ENCODE data around the gene CCDC138. TPM values are rescaled to one million over a fixed set of nuclear protein-coding genes. Genes with fewer than 3 reads are reported as not detected.

The CCDC138 gene
- total RNA-seq, 1 donor from 2014 or later: 13.6 TPM

DNA sequence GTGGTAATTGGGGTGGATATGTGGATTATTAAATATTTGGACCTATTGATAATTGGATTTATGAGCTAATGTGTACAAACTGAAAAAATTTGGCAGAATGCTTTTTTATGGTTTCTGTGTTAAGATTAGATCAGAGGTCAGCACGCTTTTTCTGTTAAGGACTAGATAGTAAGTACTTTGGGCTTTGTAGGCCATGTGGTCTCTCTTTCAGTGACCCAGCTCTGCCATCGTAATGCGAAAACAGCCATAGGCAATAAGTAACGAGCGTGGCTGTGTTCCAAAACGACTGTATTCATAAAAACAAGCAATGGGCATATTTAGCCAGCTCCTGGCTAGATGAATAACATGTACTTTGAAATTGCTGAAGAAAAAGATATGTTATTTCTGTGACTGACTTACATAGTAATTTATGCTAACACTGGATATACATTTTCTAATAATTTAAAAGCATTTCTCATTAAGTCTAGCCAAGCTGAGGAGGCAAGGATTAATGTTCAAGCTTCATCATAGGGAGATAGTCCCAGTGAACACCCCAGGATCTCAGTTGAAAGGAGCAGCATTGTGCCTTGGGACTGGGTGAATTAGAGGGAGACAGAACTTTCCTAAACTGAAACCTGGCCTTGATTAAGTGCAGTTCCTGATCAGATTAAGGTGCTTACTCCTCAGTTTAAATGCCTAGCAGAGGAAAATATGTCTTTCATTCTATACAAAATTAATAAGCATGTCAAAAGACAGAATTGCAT, 20.0 kb downstream of the CCDC138 start:
- H3K4me3 Mint-ChIP-seq (ENCODE audit: low read depth): no peak overlapping the region

DNA sequence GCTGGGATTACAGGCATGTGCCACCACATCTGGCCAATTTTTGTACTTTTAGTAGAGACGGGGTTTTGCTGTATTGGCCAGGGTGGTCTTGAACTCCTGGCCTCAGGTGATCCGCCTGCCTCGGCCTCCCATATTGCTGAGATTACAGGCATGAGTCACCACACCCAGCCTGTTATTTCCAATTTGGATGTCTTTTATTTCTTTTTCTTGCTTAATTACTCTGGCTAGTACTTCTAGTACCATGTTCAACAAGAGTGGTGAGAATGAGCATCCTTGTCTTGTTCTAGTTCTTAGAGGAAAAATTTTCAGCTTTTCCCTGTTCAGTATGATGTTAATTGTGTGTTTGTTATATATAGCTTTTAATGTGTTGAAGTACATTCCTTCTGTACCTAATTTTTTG, 23.4 kb downstream of the CCDC138 start:
- Mint-ChIP-seq H3K27me3 (ENCODE audit: low read depth) (no peaks in the 10 kb centered on the region), H3K4me3 (ENCODE audit: low read depth) (no peak overlapping the region), H3K4me1 (ENCODE audit: low read depth) (no peaks in the 10 kb centered on the region), H3K9me3 (peaks cover 35% of the 10 kb centered on the region), H3K27ac (no peak overlapping the region), H3K36me3 (ENCODE audit: low read depth) (peaks cover 69% of the 10 kb centered on the region)
- no peak for DNase-seq (ENCODE audit: low spot score)
- intact Hi-C loops (cut with micrococcal nuclease): no loop called here

More for the DNA sequence above, 20.0 kb downstream of the CCDC138 start:
- Mint-ChIP-seq H3K4me1 (ENCODE audit: low read depth) (no peaks in the 10 kb centered on the region), H3K27me3 (ENCODE audit: low read depth) (no peaks in the 10 kb centered on the region), H3K36me3 (ENCODE audit: low read depth) (peaks cover 66% of the 10 kb centered on the region), H3K9me3 (peaks cover 35% of the 10 kb centered on the region), H3K27ac (no peak overlapping the region)
- intact Hi-C loops (cut with micrococcal nuclease): no loop called here
- no peak for DNase-seq (ENCODE audit: low spot score)

DNA sequence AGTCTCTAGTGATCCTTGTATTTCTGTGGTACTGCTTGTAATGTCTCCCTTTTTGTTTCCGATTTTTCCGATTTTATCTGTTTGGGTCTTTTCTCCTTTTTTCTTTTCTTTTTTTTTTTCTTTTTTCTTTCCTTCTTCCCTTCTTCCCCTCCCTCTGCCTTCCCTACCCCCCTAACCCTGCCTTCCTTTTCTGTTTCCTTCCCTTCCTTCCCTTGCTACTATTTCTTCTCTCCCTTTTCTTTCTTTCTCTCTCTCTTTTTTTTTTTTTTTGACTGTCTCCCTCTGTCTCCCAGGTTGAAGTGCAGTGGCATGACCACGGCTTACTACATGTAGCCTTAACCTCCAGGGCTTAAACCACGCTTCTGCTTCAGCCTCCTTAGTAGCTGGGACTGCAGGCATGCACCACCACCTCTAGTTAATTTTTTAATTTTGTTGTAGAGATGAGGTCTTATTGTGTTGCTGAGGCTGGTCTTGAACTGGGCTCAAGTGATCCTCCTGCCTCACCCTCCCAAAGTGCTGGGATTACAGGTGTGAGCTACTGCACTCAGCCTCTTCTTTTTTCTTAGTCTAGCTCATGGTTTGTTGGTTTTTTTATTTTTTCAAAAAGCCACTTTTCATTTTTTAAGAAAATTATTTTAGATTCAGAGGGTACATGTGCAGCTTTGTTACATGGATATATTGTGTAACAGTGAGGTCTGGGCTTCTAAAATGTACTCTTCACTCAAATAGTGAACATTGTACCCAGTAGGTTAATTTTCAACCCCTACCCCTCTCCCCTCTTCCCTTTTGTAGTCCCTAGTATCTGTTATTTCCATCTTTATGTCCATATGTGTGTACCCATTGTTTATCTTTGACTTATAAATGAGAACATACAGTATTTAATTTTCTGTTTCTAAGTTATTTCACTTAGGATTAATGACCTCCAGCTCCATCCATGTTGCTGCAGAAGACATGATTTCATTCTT, 24.7 kb downstream of the CCDC138 start:
- Mint-ChIP-seq H3K27me3 (ENCODE audit: low read depth) (no peaks in the 10 kb centered on the region), H3K4me3 (ENCODE audit: low read depth) (no peak overlapping the region), H3K36me3 (ENCODE audit: low read depth) (peaks cover 72% of the 10 kb centered on the region), H3K4me1 (ENCODE audit: low read depth) (no peaks in the 10 kb centered on the region), H3K27ac (no peak overlapping the region), H3K9me3 (peaks cover 35% of the 10 kb centered on the region)
- intact Hi-C loops (cut with micrococcal nuclease): no loop called here
- no peak for DNase-seq (ENCODE audit: low spot score)

DNA sequence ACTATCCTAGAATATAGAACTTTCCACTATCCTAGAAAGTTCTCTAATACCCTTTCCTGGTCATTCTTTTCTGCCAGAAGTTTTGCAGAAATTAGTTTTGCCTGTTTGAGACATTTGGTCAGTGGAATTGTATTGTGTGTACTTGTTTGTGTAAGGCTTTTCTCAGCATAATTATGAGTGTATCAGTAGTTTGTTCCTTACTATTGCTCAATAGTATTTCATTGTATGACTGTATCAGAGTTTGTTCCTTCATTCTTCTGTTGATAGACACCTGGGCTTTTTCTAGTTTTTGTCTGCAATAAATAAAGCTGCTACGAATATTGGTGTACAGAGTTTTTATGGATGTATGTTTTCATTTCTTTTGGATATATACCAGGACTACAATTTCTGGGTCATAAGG, 27.2 kb downstream of the CCDC138 start:
- H3K4me1 Mint-ChIP-seq (ENCODE audit: low read depth): no peaks in the 10 kb centered on the region
- no peak for DNase-seq (ENCODE audit: low spot score)
- no peak overlapping the region for H3K4me3 Mint-ChIP-seq (ENCODE audit: low read depth)
- no peak overlapping the region for H3K27ac Mint-ChIP-seq
- H3K27me3 Mint-ChIP-seq (ENCODE audit: low read depth): no peaks in the 10 kb centered on the region
- peaks cover 25% of the 10 kb centered on the region for H3K9me3 Mint-ChIP-seq
- peaks cover 73% of the 10 kb centered on the region for H3K36me3 Mint-ChIP-seq (ENCODE audit: low read depth)
- intact Hi-C loops (cut with micrococcal nuclease): no loop called here

DNA sequence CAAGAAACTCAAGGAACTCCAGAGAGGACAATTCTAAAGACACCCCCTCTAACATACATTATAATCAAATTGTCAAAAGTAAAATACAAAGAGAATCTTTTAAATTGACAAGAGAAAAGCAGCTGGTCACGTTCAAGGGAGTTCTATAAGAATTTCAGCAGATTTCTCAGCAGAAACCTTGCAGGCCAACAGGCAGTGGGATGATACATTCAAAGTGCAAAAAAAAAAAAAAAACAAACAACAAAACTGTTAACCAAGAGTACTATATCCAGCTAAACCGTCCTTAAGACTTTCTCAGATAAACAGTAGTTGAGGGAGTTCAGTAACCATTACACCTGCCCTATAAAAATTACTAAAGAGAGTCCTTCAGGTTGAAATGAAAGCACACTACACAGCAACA, 33.9 kb downstream of the CCDC138 start:
- H3K27ac Mint-ChIP-seq: no peak overlapping the region

DNA sequence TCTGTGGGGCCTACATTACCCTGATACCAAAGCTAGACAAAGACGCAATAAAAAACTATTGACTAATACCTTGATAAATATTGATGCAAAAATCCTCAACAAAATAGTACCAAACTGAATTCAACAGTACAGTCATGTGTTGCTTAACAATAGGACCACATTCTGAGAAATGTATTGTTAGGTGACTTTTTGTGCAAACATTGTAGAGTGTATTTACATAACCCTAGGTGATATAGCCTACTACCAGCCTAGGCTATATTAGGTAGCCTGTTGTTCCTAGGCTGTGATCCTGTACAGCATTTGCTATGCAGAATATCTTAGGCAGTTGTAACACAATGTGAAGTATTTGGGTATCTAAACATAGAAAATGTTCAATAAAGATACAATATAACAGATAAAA, 36.7 kb downstream of the CCDC138 start:
- no peaks in the 10 kb centered on the region for H3K4me1 Mint-ChIP-seq (ENCODE audit: low read depth)
- intact Hi-C loops (cut with micrococcal nuclease): no loop called here
- H3K27ac Mint-ChIP-seq: no peak overlapping the region
- H3K36me3 Mint-ChIP-seq (ENCODE audit: low read depth): peaks cover 36% of the 10 kb centered on the region
- H3K4me3 Mint-ChIP-seq (ENCODE audit: low read depth): no peak overlapping the region
- no peaks in the 10 kb centered on the region for H3K27me3 Mint-ChIP-seq (ENCODE audit: low read depth)
- no peak for DNase-seq (ENCODE audit: low spot score)
- H3K9me3 Mint-ChIP-seq: peaks cover 18% of the 10 kb centered on the region

More for the DNA sequence above, 33.9 kb downstream of the CCDC138 start:
- H3K4me3 Mint-ChIP-seq (ENCODE audit: low read depth): no peak overlapping the region
- DNase-seq (ENCODE audit: low spot score): no peak
- H3K4me1 Mint-ChIP-seq (ENCODE audit: low read depth): no peaks in the 10 kb centered on the region
- no peaks in the 10 kb centered on the region for H3K27me3 Mint-ChIP-seq (ENCODE audit: low read depth)
- peaks cover 54% of the 10 kb centered on the region for H3K36me3 Mint-ChIP-seq (ENCODE audit: low read depth)
- peaks cover 18% of the 10 kb centered on the region for H3K9me3 Mint-ChIP-seq
- intact Hi-C loops (cut with micrococcal nuclease): no loop called here

DNA sequence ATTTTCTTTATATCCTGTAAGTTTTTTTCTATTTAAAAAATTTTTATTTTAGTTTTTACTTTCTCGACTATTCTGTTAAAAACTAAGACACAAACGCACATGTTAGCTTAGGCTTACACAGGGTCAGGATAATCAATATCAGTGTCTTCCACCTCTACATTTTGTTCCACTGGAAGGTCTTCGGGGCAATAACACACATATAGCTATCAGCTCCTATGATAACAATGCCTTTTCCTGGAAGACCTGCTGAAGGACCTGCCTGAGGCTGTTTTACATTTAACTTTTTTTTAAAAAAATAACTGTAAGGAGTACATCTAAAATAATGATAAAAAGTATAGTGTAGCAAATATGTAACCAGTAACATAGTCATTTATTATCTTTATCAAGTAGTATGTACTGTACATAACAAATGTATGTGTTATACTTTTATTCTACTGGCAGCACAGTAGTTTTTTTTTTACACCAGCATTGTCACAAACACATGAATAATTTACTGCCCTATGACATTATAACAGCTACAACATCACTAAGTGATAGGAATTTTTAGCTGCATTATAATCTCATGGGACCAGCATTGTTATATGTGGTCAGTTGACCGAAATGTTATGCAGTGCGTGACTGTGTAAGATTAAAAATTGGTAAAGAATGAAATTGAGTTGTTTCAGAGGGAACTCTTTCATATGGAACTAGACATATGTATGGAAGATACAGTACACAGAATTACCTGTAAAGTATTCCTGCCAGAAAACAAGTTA, 37.9 kb downstream of the CCDC138 start:
- no peak overlapping the region for H3K27ac Mint-ChIP-seq
- H3K4me1 Mint-ChIP-seq (ENCODE audit: low read depth): no peaks in the 10 kb centered on the region
- H3K4me3 Mint-ChIP-seq (ENCODE audit: low read depth): no peak overlapping the region
- no peaks in the 10 kb centered on the region for H3K27me3 Mint-ChIP-seq (ENCODE audit: low read depth)
- peaks cover 10% of the 10 kb centered on the region for H3K9me3 Mint-ChIP-seq
- intact Hi-C loops (cut with micrococcal nuclease): no loop called here
- no peak for DNase-seq (ENCODE audit: low spot score)
- H3K36me3 Mint-ChIP-seq (ENCODE audit: low read depth): peaks cover 29% of the 10 kb centered on the region

DNA sequence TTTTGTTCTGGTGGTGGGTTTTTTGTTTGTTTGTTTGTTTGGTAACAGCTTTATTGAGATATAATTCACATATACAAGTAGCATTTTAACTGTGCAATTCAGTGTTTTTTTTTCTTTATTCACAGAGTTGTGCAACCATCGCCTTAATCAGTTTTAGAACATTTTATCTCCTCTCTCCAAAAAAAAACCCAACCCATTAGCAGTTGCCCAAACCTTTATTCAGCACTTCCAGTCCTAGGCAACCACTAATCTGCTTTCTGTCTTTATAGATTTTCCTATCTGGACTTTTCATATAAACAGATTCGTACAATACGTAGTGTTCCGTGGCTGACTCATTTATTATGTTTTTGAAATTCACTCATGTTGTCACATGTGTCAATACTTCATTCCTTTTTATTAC, 38.7 kb downstream of the CCDC138 start:
- DNase-seq (ENCODE audit: low spot score): no peak
- no peak overlapping the region for H3K27ac Mint-ChIP-seq
- intact Hi-C loops (cut with micrococcal nuclease): no loop called here
- H3K27me3 Mint-ChIP-seq (ENCODE audit: low read depth): no peaks in the 10 kb centered on the region
- no peaks in the 10 kb centered on the region for H3K4me1 Mint-ChIP-seq (ENCODE audit: low read depth)
- no peak overlapping the region for H3K4me3 Mint-ChIP-seq (ENCODE audit: low read depth)
- peaks cover 3% of the 10 kb centered on the region for H3K9me3 Mint-ChIP-seq
- peaks cover 24% of the 10 kb centered on the region for H3K36me3 Mint-ChIP-seq (ENCODE audit: low read depth)

DNA sequence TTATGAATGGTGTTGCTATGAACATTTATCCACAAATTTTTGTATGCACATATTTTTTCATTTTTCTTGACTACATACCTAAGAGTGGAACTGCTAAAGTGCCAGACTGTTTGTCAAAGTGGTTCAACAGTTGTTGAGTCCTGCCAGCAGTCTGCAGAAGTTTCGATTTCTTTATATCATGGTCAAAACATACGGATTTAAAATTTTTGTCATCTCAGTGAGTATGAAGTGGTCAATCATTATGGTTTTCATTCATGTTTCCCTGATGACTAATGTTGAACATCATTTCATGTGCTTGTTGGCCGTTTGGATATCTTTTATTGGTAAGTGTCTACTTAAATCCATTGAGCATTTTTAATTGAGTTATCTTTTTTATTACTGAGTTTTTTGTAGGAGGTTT, 39.2 kb downstream of the CCDC138 start:
- H3K4me3 Mint-ChIP-seq (ENCODE audit: low read depth): no peak overlapping the region
- no peak for DNase-seq (ENCODE audit: low spot score)
- intact Hi-C loops (cut with micrococcal nuclease): no loop called here
- H3K36me3 Mint-ChIP-seq (ENCODE audit: low read depth): peaks cover 20% of the 10 kb centered on the region
- no peaks in the 10 kb centered on the region for H3K9me3 Mint-ChIP-seq
- H3K4me1 Mint-ChIP-seq (ENCODE audit: low read depth): no peaks in the 10 kb centered on the region
- H3K27ac Mint-ChIP-seq: no peak overlapping the region
- no peaks in the 10 kb centered on the region for H3K27me3 Mint-ChIP-seq (ENCODE audit: low read depth)

DNA sequence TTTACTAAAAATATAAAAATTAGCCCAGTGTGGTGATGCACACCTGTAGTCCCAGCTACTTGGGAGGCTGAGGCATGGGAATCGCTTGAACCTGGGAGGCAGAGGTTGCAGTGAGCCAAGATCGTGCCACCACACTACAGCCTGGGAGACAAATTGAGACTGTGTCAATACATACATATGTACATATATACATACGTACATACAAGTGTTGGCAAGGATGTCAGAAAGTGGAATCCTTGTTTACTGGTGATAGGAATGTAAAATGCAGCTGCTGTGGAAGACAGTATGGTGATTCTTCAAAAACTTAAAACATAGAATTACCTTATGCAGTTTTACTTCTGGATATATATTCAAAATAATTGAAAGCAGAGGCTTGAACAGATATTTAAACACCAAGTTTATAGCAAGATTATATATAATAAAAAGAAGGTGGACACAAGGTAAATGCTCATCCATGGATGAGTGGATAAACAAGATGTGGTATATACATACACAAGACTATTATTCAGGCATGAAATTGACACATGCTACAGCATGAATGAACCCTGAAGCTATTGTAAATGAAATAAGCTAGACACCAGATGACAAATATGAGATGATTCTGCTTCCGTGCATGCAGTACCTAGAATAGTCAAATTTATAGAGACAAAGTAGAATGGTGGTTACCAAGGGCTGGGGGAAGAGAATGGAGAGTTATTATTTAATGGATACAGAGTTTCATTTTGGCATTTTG, 43.2 kb downstream of the CCDC138 start:
- H3K27me3 Mint-ChIP-seq (ENCODE audit: low read depth): no peaks in the 10 kb centered on the region
- H3K9me3 Mint-ChIP-seq: peaks cover 4% of the 10 kb centered on the region
- H3K27ac Mint-ChIP-seq: no peak overlapping the region
- no peak for DNase-seq (ENCODE audit: low spot score)
- intact Hi-C loops (cut with micrococcal nuclease): no loop called here
- no peak overlapping the region for H3K4me3 Mint-ChIP-seq (ENCODE audit: low read depth)
- H3K36me3 Mint-ChIP-seq (ENCODE audit: low read depth): peaks cover 29% of the 10 kb centered on the region
- H3K4me1 Mint-ChIP-seq (ENCODE audit: low read depth): peaks cover 13% of the 10 kb centered on the region

DNA sequence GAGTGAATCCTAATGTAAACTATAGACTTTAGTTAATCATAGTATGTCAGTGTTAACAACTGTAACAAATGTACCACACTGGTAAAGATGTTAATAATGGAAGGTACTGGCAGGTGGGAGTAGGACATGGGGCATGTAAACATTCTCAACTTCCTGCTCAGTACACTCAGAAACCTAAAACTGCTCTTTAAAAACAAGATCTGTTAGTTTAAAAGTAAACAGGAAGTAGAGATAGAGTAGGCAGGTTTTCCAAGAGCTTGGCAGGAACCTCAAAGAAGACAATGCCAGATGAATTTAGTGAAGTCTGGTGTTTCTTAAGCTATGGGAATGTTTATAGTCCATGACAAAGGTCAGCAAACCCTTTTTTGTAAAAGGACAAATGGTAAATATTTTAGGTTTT, 46.6 kb downstream of the CCDC138 start:
- peaks cover 19% of the 10 kb centered on the region for H3K4me1 Mint-ChIP-seq (ENCODE audit: low read depth)
- peaks cover 26% of the 10 kb centered on the region for H3K9me3 Mint-ChIP-seq
- H3K27ac Mint-ChIP-seq: peak overlapping the region; percentile 47
- H3K27me3 Mint-ChIP-seq (ENCODE audit: low read depth): no peaks in the 10 kb centered on the region
- intact Hi-C loops (cut with micrococcal nuclease): no loop called here
- H3K4me3 Mint-ChIP-seq (ENCODE audit: low read depth): no peak overlapping the region
- DNase-seq (ENCODE audit: low spot score): no peak
- H3K36me3 Mint-ChIP-seq (ENCODE audit: low read depth): peaks cover 47% of the 10 kb centered on the region

DNA sequence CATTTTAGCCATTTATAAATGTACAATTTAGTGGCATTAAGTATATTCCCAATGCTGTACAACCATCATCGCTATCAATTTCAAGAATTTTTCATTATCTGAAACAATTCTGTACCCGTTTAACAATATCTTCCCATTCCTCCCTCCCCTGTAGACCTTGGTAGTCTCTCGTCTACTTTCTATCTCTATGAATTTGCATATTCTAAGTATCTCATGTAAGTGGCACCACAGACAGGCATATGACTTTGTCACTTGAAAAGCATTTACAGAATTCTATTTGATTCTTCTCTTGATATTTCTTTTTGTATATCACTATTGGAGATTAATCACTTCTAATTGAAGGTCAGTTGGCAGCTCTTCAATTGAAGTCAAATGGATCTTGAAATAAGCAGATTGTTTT, 48.0 kb downstream of the CCDC138 start:
- peaks cover 53% of the 10 kb centered on the region for H3K36me3 Mint-ChIP-seq (ENCODE audit: low read depth)
- intact Hi-C loops (cut with micrococcal nuclease): no loop called here
- no peaks in the 10 kb centered on the region for H3K27me3 Mint-ChIP-seq (ENCODE audit: low read depth)
- DNase-seq (ENCODE audit: low spot score): no peak
- H3K4me3 Mint-ChIP-seq (ENCODE audit: low read depth): no peak overlapping the region
- peaks cover 19% of the 10 kb centered on the region for H3K4me1 Mint-ChIP-seq (ENCODE audit: low read depth)
- H3K27ac Mint-ChIP-seq: peak overlapping the region; percentile 28
- peaks cover 30% of the 10 kb centered on the region for H3K9me3 Mint-ChIP-seq
